ENCODE measurements around the gene NFIA. TPM values are rescaled to one million over a fixed set of nuclear protein-coding genes. Genes with fewer than 3 reads are reported as not detected.
"Not testable (repeated sequence)": the region's sequence is repeated elsewhere in the genome, so short reads cannot be mapped to it uniquely, and the experiment has no call there.

NFIA gene
- total RNA-seq, 1 donor from 2014 or later, result 68.1 TPM

- no peak for DNase-seq
Observed at GRCh38 chr1:61460191-61460590, 377.8 kb downstream of the NFIA start.

- no peak for DNase-seq
Observed at GRCh38 chr1:61461406-61462384, 379.3 kb downstream of the NFIA start.

- no peak for DNase-seq
Observed at GRCh38 chr1:61462628-61463027, 380.3 kb downstream of the NFIA start.

- no peak for DNase-seq
Observed at GRCh38 chr1:61463220-61463619, 380.9 kb downstream of the NFIA start.

GRCh38 chr1:61467836-61468235 is 385.5 kb downstream of the NFIA start:
- not testable (repeated sequence) for DNase-seq

GRCh38 chr1:61469365-61469764 is 387.0 kb downstream of the NFIA start:
- DNase-seq, result no peak

- DNase-seq, result no peak
Observed at GRCh38 chr1:61472876-61473275, 390.5 kb downstream of the NFIA start.

- no peak for DNase-seq
Observed at GRCh38 chr1:61474269-61474817, 392.0 kb downstream of the NFIA start.

- DNase-seq, result no peak
Observed at GRCh38 chr1:61474963-61475362, 392.6 kb downstream of the NFIA start.

GRCh38 chr1:61477301-61477700 is 394.9 kb downstream of the NFIA start:
- no peak for DNase-seq

GRCh38 chr1:61480273-61480935 is 398.0 kb downstream of the NFIA start:
- no peak for DNase-seq

GRCh38 chr1:61481315-61481715 is 399.0 kb downstream of the NFIA start:
- no peak for DNase-seq

- DNase-seq, result peak; percentile 32
Observed at GRCh38 chr1:61482170-61482734, 399.9 kb downstream of the NFIA start.

- no peak for DNase-seq
Observed at GRCh38 chr1:61486783-61487536, 404.6 kb downstream of the NFIA start.

- DNase-seq, result no peak
Observed at GRCh38 chr1:61487801-61488200, 405.4 kb downstream of the NFIA start.

GRCh38 chr1:61490924-61491323 is 408.6 kb downstream of the NFIA start:
- no peak for DNase-seq

GRCh38 chr1:61491497-61491896 is 409.1 kb downstream of the NFIA start:
- no peak for DNase-seq

- DNase-seq, result no peak
Observed at GRCh38 chr1:61494000-61494399, 411.6 kb downstream of the NFIA start.

GRCh38 chr1:61496501-61496900 is 414.1 kb downstream of the NFIA start:
- no peak for DNase-seq

- no peak for DNase-seq
Observed at GRCh38 chr1:61497013-61497412, 414.7 kb downstream of the NFIA start.

- DNase-seq, result no peak
Observed at GRCh38 chr1:61498342-61498741, 416.0 kb downstream of the NFIA start.
